Mammary epithelial cell (primary cell): Measurements from ENCODE around the gene RHOXF2.

Experiments used
- EZH2 ChIP-seq: IDR thresholded peaks from 2 replicates; pipeline ENCODE4 v1.6.1; 2012; ENCODE audit warnings: low read length, inconsistent platforms, borderline replicate concordance
- TF ChIP-seq, protein P1 (sequence below), 2 donors: IDR thresholded peaks in 1 of 2; conservative IDR thresholded peaks in 1 of 2; 2 replicates each; pipeline ENCODE4 v1.5.1; 2011 to 2012; ENCODE audit warnings: inconsistent platforms in 2 of 2, low read length in 2 of 2, mild to moderate bottlenecking in 2 of 2, control low read depth in 1 of 2, low read depth in 1 of 2; ENCODE audit not compliant: insufficient read depth in 1 of 2; ENCODE audit errors: extremely low read depth in 1 of 2

DNA sequence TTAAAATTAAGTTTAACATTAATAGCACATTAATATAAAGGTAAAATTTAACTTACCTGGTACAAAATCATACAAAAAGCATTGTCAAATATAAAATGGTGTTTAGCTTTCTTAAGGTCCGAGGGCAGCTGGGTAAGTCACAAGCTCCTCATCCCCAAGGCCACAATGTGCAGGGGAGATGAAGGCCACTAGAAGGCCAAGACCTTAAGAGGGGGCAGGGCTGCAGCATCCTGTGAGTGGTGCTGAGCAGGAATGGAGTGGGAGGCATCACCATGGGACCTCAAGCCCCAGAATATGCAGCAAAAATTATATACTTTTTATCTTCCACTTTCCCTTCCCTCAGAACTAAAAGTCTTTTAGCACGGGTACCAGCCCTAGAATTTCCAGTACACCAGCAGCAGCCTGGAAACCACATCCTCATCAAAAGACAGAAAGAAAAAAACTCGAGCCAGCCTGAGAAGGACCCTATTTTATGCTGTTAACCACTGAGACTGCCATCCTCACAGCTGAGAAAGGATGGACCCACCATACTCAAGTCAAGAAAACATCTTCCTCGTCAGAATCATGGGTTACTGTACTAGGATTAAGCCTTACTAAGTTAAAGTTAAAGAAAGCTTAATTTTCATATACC lies 13.0 kb upstream of the RHOXF2 start:
- TF ChIP-seq, protein P1, sequence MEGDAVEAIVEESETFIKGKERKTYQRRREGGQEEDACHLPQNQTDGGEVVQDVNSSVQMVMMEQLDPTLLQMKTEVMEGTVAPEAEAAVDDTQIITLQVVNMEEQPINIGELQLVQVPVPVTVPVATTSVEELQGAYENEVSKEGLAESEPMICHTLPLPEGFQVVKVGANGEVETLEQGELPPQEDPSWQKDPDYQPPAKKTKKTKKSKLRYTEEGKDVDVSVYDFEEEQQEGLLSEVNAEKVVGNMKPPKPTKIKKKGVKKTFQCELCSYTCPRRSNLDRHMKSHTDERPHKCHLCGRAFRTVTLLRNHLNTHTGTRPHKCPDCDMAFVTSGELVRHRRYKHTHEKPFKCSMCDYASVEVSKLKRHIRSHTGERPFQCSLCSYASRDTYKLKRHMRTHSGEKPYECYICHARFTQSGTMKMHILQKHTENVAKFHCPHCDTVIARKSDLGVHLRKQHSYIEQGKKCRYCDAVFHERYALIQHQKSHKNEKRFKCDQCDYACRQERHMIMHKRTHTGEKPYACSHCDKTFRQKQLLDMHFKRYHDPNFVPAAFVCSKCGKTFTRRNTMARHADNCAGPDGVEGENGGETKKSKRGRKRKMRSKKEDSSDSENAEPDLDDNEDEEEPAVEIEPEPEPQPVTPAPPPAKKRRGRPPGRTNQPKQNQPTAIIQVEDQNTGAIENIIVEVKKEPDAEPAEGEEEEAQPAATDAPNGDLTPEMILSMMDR (conservative IDR thresholded peaks at IDR 0.05 in 1 of 2, IDR thresholded peaks at IDR 0.05 in 1 of 2; ENCODE audit: extremely low read depth in 1 of 2, insufficient read depth in 1 of 2, low read depth in 1 of 2, low read length in 2 of 2), result no peak
- no peak for TF ChIP-seq EZH2
